Fibroblast of peridontal ligament (primary cell): ENCODE results near the gene DLG3.
"Not testable (repeated sequence)": the region's sequence is repeated elsewhere in the genome, so short reads cannot be mapped to it uniquely, and the experiment has no call there.

Experiments used
- DNase-seq: peaks from one replicate; pipeline ENCODE4 v3.0.0-alpha.2; 2010; ENCODE audit errors: extremely low read depth

Gene DLG3

GRCh38 chrX:70444326-70444945 lies at the start of gene DLG3:
Gene DLG3 (plus strand): TSS chrX:70444835. CDS start chrX:70445202, 367 bp downstream.
- DNase-seq, result peak; percentile 41

GRCh38 chrX:70398899-70399298 lies 45.7 kb upstream of the DLG3 start:
- DNase-seq, result peak; percentile 2

DNA sequence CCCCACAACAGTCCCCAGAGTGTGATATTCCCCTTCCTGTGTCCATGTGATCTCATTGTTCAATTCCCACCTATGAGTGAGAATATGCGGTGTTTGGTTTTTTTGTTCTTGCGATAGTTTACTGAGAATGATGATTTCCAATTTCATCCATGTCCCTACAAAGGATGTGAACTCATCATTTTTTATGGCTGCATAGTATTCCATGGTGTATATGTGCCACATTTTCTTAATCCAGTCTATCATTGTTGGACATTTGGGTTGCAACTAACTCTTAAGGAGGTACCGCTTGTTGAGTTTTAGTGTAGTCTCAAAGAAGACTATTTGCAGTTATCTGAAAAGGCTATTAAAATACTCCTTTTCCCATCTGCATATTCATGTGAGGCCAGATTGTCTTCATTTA lies 44.5 kb upstream of the DLG3 start:
- DNase-seq, result not testable (repeated sequence)

- no peak for DNase-seq
These were observed 41.9 kb upstream of the DLG3 start for GRCh38 chrX:70402721-70403120.

DNA sequence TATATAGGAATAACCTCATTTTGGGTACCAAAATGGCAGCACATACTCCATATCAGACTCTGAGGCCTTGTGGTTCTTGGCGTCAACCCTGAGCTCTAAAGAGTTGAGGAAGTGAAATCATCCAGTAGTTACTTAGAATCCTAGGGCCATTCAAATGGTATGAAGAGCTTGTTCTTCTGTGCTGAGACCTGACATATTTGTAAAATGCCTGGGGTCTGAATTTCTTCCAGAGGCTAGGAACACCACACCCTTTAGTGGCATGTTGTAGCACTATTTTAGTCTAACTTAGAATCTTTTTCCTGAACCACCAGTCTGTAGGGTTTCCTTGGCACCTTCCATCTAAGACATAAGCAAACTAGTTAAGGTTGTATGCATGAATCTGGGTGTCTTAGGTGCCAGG lies 39.6 kb upstream of the DLG3 start:
- DNase-seq, result no peak

DNA sequence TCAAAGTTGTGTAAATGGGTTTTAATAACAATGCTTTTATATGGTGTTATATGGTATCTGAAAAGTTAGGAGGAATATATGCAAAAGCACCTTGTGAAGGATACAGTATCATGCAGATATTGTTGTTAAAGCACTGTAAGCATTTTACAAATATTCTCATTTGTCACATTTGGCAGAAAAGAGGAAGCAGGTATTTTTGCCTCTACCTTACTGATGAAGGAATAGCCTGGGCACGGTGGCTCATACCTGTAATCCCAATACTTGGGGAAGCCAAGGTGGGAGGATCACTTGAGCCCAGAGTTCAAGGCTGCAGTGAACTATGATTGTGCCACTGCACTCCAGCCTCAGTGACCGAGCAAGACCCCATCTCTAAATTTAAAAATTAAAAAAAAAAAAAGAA lies 33.7 kb upstream of the DLG3 start:
- DNase-seq, result no peak

GRCh38 chrX:70411475-70411874 lies 33.2 kb upstream of the DLG3 start:
- DNase-seq, result no peak

DNA sequence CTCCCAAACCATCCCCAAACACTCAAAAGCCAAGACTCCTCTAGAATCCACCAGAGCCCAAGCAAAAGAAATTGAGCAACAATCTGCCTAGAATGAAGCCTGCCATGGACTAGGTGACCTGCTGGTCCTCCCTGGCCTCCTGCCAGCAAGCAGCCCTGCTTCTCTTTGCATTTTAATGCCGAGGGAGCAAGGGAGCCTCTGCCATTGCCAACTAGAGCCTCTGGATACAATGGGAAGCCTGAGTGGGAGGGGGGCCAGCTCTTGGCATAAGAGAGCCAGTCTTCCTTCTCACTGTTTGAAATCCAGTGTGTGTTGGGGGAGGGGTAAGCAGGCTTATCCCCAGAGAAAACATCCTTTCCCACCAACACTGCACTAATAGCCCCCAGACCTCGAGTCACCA lies 23.0 kb upstream of the DLG3 start:
- no peak for DNase-seq

DNA sequence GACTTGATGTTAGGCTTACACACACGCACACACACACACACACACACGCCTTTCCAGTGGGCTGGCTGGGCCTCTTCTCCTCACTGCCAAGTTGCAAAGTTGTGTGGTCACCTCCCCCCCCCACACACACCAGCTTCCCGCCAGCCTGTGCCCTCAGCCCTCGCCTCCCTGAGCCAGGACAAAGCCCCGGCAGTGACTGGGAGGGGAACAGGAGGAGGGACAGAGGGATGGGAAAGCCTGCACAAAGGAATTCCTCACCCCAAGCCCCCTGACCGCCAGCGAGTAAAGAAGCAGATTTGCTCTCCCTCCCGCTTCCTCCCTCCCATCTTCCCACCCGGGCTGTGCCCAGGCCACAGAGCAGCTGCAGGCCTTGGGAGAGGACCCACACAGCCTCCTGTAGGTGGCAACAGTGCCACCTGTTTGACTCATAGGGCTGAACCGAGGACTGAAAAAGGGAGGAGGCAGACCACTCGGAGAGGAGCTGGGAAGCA lies 21.7 kb upstream of the DLG3 start, which contains the start of gene GDPD2:
GDPD2 (plus strand) TSS at position 464 of the 491 bp plus-strand sequence. CDS start 1,671 bp downstream, outside the sequence.
- peak; percentile 47 for DNase-seq

- no peak for DNase-seq
These were observed 20.5 kb upstream of the DLG3 start for GRCh38 chrX:70423936-70424675.

DNA sequence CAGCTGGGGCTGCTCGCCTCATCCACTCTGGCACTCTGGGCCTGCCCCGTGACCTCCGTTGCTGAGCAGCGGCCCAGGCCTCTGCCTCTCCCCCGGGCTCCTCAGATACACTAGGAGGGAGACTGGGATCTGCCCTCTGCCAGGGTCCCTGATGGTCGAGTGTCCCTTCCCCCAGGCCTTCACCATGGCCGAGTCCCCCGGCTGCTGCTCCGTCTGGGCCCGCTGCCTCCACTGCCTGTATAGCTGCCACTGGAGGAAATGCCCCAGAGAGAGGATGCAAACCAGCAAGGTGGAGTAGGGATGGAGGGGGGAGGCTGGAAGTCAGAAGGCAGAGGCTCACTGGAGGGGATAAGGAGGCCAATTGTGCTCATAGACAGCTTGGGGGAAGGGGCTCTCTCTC lies 19.8 kb upstream of the DLG3 start:
- no peak for DNase-seq

DNA sequence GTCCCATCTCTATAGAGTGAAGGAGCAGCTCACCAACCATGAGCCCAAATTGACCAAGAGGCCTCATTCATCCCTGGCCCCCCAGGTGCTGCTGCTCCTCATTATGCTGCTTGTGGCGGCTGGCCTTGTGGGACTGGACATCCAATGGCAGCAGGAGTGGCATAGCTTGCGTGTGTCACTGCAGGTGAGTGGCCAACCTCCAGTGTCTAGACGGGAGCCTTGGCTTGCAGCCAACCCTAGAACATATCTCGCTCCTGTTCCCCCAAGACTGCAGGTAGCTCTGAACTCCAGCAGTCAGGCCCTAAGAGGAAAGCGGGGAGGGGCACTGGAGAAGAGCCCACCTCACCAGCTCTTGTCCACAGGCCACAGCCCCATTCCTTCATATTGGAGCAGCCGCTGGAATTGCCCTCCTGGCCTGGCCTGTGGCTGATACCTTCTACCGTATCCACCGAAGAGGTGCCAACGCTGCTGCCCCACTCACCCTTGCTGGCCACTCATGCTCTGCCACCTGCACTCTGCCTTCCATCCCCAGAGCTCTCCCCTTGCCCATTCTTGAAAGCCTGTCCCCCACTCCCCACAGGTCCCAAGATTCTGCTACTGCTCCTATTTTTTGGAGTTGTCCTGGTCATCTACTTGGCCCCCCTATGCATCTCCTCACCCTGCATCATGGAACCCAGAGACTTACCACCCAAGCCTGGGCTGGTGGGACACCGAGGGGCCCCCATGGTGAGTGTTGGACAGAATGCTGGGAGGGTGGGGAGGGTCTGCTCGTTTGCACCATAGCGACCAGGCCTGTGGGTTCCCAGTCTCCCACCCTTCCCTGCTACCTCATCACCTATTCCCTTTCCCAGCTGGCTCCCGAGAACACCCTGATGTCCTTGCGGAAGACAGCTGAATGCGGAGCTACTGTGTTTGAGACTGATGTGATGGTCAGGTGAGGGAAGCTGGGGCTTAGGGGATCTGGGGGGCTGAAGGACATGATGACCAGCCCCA lies 18.1 kb upstream of the DLG3 start:
- no peak for DNase-seq

DNA sequence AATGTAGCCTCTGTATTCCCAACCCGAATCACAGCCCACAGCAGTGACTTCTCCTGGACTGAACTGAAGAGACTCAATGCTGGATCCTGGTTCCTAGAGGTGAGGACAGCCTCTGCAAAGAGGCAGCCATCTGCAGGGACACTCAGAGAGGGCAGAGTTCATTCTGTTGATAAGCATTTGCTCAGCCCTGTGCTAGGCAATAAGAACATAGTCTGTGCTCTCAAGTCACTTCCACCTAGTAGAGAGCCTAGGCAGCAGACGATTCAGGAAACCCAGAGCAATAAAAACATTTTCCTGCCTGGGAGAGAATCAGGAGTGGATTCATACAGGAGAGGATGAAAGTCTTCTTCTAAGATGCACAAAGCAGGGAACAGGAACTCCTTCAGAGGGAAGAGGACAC lies 17.3 kb upstream of the DLG3 start:
- no peak for DNase-seq

GRCh38 chrX:70429759-70430158 lies 14.9 kb upstream of the DLG3 start:
- no peak for DNase-seq

DNA sequence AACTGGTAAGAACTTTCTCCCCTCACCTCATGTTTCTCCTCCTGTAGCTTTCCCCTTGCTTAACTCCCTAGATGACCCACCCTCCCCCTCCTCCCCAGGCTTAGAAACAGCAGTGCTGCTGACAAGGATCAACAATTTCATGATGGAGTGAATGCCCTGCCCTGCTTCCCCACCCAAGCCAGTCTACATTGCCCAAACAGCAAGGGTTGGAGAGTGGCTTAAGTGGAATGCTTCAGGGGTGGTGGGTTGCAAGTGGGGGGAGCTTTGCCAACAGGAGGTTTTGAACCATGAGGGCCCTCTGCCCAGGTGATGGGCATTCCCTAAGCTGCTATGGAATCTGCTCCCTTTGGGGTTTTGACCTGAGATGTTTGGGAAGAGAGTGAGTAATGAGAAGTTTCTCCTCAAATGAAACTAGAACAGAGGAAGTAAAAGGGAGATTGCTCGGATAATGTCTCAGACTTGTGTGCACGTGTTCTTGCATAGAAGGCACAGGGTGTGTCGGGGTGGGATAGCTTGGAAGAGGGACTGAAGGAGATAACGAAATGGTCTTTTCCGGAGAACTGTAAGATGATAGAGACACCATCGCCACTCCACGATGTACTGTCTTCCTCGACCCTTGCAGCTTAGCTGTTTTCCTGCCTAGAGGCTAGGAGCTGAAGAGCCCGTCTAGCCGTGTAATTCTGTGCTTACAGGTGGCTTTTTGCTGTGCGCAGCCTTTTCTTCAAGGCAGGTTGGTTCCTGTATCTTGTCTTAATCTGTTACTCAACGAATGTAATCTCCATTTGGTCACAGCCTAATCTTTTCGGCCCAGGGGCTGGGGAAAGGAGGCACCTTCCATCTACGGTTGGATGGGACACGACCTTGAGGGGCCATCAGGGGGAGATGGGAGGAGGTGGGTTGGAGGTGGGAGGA lies 11.4 kb upstream of the DLG3 start:
- no peak for DNase-seq

GRCh38 chrX:70433848-70434351 lies 10.7 kb upstream of the DLG3 start:
- peak; percentile 23 for DNase-seq

DNA sequence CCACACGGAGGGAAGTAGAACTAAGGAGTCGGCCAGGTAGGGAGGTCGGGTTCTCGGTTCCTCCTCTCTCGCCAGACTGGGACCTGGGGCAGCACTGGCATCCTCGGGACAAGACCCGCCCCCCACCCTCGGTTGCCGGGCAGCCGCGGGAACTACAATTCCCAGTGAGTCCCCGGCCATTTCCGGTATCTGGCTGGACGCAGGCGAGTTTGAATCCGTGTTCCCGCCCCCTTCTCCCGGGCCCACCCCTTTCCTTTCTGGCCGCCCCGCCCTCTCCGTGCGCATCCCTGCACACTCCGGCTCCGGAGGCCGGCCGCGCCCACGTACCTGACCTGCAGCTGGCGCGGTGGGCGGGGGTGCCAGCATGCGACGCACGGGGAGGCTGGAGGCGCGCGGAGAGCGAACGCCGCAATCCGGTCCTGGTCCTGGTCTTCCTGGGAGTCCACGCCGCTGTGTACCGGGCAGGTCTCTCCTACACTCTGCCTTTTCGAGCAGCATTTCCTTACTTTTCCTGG lies 10.2 kb upstream of the DLG3 start:
- DNase-seq, result peak; percentile 63

GRCh38 chrX:70434914-70435586 lies 9.6 kb upstream of the DLG3 start:
- peak; percentile 36 for DNase-seq

DNA sequence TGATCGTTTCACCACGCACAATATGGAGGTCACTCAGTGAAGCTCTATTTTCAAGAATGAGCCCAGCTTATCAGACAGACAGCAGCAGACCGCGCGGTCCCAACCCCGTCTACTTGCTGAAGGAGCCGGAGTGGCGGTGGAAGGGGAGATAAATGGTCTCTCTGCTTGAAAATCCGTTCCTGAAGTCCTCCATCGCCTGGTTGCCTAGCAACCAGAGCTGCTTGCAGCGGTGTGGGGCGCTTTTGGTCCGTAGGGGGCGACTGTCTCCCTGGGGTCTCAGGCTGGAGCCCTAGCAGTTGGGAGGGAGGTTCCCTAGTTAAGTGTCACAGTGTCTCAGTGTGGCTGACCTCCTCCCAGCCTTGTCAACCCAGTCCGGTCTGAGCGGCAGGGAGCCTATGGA lies 8.3 kb upstream of the DLG3 start:
- DNase-seq, result no peak

DNA sequence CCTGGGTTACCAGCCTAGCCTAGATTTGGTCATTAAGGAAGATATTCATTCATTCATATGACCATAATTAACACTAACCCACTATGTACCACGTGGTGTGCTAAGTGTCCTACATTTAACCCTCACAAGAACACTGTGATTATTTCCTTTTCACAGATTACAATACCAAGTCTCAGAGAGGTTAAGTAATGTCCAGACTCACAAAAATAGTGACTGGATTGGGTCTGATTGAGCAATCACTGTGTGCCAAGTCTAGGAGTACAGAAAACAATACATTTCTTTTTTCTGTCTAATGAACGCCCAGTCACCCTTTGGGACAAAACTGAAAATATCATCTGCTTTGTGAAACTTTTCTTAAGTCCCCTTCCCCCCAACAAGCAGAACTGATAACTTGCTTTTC lies 7.6 kb upstream of the DLG3 start:
- no peak for DNase-seq
